ENCODE measurements around the gene TEX13A. TPM values are rescaled to one million over a fixed set of nuclear protein-coding genes. Genes with fewer than 3 reads are reported as not detected.

Gene TEX13A
- total RNA-seq, 1 experiment from 2014 or later: not detected

GRCh38 chrX:105210258-105210657 is 10.2 kb downstream of the TEX13A start:
- intact Hi-C loops (cut with micrococcal nuclease; ENCODE audit: unreplicated experiment): no loop called here
- Histone ChIP-seq H3K9me2 (ENCODE audit: insufficient read depth) (no peaks in the 10 kb centered on the region), H3K4me3 (no peak overlapping the region), H3K9me3 (ENCODE audit: insufficient read depth, low read depth) (no peaks in the 10 kb centered on the region), H3F3A (ENCODE audit: insufficient read depth, low read depth) (no peaks in the 10 kb centered on the region), H3K4me1 (replicated peaks; ENCODE audit: insufficient read depth) (no peaks in the 10 kb centered on the region), H3K79me2 (ENCODE audit: low read depth) (no peaks in the 10 kb centered on the region), H2AFZ (no peak overlapping the region), H3K4me2 (no peak overlapping the region), H3K27ac (no peak overlapping the region), H3K27me3 (ENCODE audit: insufficient read depth, low read depth) (no peaks in the 10 kb centered on the region), H4K20me1 (ENCODE audit: insufficient read depth) (no peaks in the 10 kb centered on the region), H3K36me3 (ENCODE audit: low read depth) (no peaks in the 10 kb centered on the region)
- TF ChIP-seq EZH2 (IDR thresholded peaks at IDR 0.05; ENCODE audit: low read depth): no peak
- TF ChIP-seq CTCF (conservative IDR thresholded peaks at IDR 0.05): peak; percentile 28; the same call in 1 of the 2 replicates
- no TSS peak for BruUV-seq (replicated peaks)
- ChIA-PET POLR2A (ENCODE audit: unreplicated experiment) (no interaction called here), CTCF (no interaction called here)
- DNase-seq: no peak

GRCh38 chrX:105209406-105209805 is 11.1 kb downstream of the TEX13A start:
- H3K4me1 ChIP-seq (replicated peaks; ENCODE audit: insufficient read depth): no peaks in the 10 kb centered on the region
- H3F3A ChIP-seq (ENCODE audit: insufficient read depth, low read depth): no peaks in the 10 kb centered on the region
- ChIA-PET CTCF (no interaction called here), POLR2A (ENCODE audit: unreplicated experiment) (no interaction called here)
- no peaks in the 10 kb centered on the region for H3K36me3 ChIP-seq (ENCODE audit: low read depth)
- intact Hi-C loops (cut with micrococcal nuclease; ENCODE audit: unreplicated experiment): no loop called here
- BruUV-seq (replicated peaks): no TSS peak
- H3K9me3 ChIP-seq (ENCODE audit: insufficient read depth, low read depth): no peaks in the 10 kb centered on the region
- TF ChIP-seq CTCF (conservative IDR thresholded peaks at IDR 0.05) (no peak), EZH2 (IDR thresholded peaks at IDR 0.05; ENCODE audit: low read depth) (no peak)
- H3K9me2 ChIP-seq (ENCODE audit: insufficient read depth): no peaks in the 10 kb centered on the region
- no peak overlapping the region for H3K4me3 ChIP-seq
- H3K27me3 ChIP-seq (ENCODE audit: insufficient read depth, low read depth): no peaks in the 10 kb centered on the region
- H3K79me2 ChIP-seq (ENCODE audit: low read depth): no peaks in the 10 kb centered on the region
- no peak overlapping the region for H2AFZ ChIP-seq
- no peak overlapping the region for H3K27ac ChIP-seq
- DNase-seq: no peak
- H3K4me2 ChIP-seq: no peak overlapping the region
- no peaks in the 10 kb centered on the region for H4K20me1 ChIP-seq (ENCODE audit: insufficient read depth)

- TF ChIP-seq EZH2 (IDR thresholded peaks at IDR 0.05; ENCODE audit: low read depth): no peak
- TF ChIP-seq CTCF (conservative IDR thresholded peaks at IDR 0.05): peak; percentile 60
- Histone ChIP-seq H3K36me3 (ENCODE audit: low read depth) (no peaks in the 10 kb centered on the region), H3K79me2 (ENCODE audit: low read depth) (no peaks in the 10 kb centered on the region), H3K4me1 (replicated peaks; ENCODE audit: insufficient read depth) (no peaks in the 10 kb centered on the region), H3K27me3 (ENCODE audit: insufficient read depth, low read depth) (no peaks in the 10 kb centered on the region), H3K27ac (no peak overlapping the region), H3K9me2 (ENCODE audit: insufficient read depth) (no peaks in the 10 kb centered on the region), H3K4me2 (no peak overlapping the region), H3K9me3 (ENCODE audit: insufficient read depth, low read depth) (no peaks in the 10 kb centered on the region), H3F3A (ENCODE audit: insufficient read depth, low read depth) (no peaks in the 10 kb centered on the region), H3K4me3 (no peak overlapping the region), H2AFZ (no peak overlapping the region), H4K20me1 (ENCODE audit: insufficient read depth) (no peaks in the 10 kb centered on the region)
- intact Hi-C loops (cut with micrococcal nuclease; ENCODE audit: unreplicated experiment): loop anchor here (2.0 to 5.0 kb wide), 4 partner anchors 80 to 625 kb away; partner anchors contain the start of gene IL1RAPL2
- BruUV-seq (replicated peaks): no TSS peak
- peak in 1 of 2 experiments; percentile 15 for DNase-seq
- POLR2A ChIA-PET (ENCODE audit: unreplicated experiment): no interaction called here
- CTCF ChIA-PET: interaction anchor here (0.5 kb wide), 1 partner anchor 242 kb away, joined by 3 read pairs; no protein-coding TSS in a partner anchor
Observed at GRCh38 chrX:105191878-105192277, 28.6 kb downstream of the TEX13A start.
